Vein endothelial cell (primary cell): ENCODE data around the gene NUDT6. TPM values are rescaled to one million over a fixed set of nuclear protein-coding genes. Genes with fewer than 3 reads are reported as not detected.

ENCODE experiments used
- total RNA-seq: library from RNA; depleted of rRNA; stranded (reverse); fragments of >200 nt; gene quantifications from 2 replicates; pipeline ENCODE4 v1.2.3, GENCODE V29; 2012

NUDT6 gene, protein sequence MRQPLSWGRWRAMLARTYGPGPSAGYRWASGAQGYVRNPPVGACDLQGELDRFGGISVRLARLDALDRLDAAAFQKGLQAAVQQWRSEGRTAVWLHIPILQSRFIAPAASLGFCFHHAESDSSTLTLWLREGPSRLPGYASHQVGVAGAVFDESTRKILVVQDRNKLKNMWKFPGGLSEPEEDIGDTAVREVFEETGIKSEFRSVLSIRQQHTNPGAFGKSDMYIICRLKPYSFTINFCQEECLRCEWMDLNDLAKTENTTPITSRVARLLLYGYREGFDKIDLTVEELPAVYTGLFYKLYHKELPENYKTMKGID
- total RNA-seq: 7.5 and 7.7 TPM in 2 replicates

GRCh38 chr4:122921971-122922876 is at the start of gene NUDT6:
Gene NUDT6, minus strand, starts transcription at chr4:122922597. Its CDS starts 25 bp downstream, at chr4:122922572.

Other genes starting within 250 kb of the NUDT6 start
- 3.9 and 4.0 TPM in 2 replicates for gene BBS12, start 189.9 kb downstream of the NUDT6 start, total RNA-seq
- gene FGF2, start 95.8 kb downstream of the NUDT6 start, total RNA-seq: 31.7 and 36.6 TPM in 2 replicates